Inflammatory macrophage (primary cell): ENCODE measurements around the gene TYMS.
A peak's percentile ranks its signal among the peaks of the same experiment; 100 is the strongest.
"Not testable (repeated sequence)": the region's sequence is repeated elsewhere in the genome, so short reads cannot be mapped to it uniquely, and the experiment has no call there.

Experiments used
- DNase-seq, 2 donors: peaks; one replicate each; pipeline ENCODE4 v3.0.0-alpha.2; 2020 to 2022

TYMS gene

DNA sequence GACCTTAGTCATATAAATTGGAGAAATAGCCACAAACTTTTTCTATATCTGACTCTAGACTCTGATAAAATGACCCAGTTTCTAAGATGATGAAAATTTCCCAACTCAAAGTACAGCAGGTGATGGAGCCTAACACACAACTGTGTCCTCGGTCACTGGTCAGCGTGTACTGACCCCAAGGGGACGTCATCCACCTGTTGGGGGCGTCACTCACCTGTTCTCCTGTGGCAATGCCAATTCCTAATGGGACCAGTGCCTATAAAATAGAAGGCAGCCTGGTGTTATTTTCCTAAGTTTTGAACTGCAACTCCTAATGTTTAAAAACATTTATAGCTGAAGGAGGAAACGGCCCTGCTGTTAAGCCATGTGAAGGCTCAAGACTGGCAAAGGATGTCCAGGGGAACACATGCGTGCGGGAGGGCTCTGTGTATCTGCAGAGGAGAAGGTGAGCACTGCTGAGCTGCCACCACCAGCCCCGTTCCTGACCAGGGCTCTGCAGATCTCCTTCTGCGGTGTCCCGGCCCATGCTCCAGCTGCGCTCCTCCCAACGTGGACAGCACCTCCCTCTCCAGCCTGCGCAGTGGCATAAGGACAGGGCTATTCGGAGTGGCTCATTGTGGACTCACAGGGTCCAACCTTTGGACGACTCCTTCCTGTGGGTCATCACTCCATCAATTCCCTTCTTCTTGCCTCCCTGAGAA, 21.2 kb downstream of the TYMS start:
- DNase-seq, result no peak

DNA sequence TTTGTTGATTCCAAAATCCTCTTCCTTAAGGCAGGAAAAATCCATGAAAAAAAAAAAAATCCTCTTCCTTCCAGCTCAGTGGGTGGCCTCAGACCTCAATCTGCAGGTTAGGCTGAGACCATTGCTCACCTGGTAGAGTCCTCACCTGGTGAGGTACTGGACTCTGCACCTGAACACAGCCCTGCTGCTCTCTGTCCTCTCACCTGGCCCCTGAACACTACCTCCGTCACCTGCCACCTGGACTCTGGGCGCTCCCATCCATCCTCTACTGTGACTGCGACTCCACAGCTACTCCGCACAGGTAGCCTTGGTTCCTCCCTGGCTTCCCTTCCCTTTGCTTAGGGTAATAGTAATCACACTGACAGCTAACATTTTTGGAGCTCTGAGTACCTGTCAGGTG, 22.1 kb downstream of the TYMS start:
- DNase-seq, result no peak

DNA sequence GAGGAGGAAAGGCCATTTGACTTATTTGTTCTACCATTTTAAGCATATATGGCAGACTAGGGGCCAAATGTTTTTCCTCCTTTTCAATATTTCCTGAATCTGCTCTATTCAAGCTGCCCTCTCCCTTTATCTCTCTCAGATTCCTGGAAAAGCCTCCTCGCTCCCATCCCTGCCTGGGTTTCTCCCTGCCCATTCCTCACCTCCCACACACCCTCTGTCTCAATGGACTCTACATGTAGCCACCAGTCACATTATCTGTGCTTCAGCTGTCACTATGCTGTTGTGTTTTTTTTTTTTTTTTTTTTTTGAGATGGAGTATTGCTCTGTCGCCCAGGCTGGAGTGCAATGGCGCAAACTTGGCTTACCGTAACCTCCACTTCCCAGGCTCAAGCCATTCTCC, 22.9 kb downstream of the TYMS start:
- no peak for DNase-seq

DNA sequence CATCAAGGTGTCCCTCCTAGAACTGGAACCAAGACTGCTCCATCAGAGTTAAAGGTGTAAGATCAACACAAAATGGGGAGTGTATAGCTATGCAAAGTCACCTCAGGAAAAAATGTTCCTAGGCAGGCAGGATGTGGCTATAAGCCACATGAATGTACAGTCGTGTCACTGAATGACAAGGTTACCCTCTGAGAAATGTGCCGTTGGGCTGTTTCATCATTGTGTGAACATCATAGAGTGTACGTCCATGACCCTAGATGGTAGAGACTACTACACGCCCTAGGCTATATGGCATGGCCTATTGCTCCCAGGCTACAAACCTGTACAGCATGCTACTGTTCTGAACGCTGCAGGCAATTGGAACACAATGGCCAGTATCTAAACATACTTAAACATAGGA, 24.5 kb downstream of the TYMS start:
- DNase-seq, result no peak

DNA sequence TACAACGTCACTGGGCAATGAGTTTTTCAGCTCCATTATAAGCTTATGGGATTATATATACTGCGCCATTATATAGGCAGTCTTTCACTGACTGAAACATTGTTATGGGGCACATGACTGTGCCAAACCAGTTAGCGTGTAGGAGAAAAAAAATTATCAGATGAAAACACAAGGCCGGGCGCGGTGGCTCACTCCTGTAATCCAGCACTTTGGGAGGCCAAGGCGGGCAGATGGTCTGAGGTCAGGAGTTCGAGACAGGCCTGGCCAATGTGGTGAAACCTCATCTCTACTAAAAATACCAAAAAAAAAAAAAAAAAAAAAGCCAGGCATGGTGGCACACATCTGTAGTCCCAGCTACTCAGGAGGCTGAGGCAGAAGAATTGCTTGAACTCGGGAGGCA, 25.0 kb downstream of the TYMS start:
- DNase-seq, result not testable (repeated sequence)

DNA sequence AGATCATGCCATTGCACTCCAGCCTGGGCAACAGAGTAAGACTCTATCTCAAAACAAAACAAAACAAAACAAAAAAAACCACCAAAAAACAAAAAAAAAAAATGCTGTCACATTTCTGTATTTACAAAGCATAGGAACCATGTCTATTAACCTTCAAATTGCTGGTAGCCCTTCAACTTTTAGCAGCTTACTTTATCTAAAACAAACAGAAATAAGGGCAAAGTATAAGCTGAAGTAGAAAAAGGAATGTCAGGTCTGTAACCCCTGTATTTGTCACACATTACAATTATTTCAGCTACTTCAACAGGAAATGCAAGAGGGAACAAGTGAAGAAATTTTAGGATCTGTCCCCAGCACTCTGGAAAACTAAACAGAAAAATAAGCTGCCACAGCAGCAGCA, 25.4 kb downstream of the TYMS start:
- no peak for DNase-seq

DNA sequence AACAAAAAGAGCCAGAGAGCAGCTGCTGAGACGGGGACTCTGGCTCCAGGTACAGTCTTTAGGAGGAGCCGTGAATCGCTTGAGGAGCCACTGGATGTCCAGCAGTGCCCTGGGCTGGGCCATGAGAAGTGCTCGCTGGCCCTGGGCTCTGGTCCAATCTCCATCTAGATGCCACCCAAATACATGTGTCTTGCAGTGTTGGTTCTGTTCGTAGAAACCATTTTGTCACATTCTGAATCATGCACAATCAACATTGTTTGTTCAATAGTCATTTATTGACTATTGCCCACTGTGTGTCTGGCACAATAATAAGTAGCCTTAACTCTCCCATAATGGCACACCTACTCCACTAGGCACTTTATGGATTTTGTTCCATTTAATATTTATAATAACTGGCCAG, 26.1 kb downstream of the TYMS start:
- DNase-seq, result no peak

DNA sequence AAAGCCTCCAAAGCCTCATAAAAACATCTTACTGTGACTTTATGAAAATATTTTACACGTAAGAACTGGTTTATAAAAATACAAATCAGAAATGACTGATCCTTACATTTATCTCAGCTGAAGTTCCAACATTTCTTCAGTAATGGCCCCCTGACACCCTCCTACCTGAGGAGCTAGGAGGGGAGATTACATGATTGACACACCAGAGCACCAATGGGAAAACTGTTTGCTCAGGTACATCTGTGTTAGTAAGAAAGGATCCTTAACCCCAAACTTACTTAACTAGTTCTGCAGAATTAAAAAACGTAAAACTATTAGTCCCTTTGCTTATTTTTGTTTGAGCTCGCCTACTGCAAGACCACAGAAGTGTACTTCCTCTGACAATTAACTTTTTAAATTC, 28.0 kb downstream of the TYMS start:
- DNase-seq, result no peak

DNA sequence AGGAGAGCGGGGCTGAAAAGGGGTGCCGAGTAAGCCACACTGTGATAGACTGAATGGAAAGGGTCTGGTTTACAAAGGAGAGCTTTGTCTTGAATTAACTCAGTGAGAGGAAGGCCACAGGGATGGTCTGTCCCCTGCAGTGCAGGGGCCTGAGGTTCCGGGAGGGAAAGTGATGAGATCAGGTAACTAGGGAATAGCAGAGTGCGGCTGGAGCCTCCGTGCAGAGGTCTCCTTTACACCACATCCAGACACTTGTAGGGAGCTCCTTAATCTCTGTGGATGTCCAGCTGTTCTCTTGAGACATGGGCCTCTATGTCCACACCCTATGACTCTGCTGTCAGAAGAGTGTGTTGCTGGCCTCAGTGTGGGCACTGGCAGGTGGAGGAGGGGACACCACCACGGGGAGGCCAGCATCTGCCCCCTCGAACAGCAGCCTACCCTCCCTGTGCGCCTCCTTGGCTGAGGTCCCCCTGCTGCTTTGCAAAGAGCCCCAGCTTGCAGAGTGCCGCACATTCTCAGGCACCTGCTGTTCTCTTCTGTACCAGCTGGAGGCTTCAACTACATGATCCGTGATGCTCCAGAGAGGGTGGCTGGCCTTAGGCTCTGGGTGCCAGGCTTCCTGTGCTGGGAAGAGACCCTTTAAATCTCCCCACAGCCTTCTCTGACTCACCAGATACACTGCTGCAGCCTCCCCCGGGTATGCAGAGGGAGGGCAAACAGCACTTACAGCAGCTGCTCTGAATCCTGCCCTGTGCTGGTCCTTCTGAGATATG, 29.1 kb downstream of the TYMS start:
- no peak for DNase-seq

DNA sequence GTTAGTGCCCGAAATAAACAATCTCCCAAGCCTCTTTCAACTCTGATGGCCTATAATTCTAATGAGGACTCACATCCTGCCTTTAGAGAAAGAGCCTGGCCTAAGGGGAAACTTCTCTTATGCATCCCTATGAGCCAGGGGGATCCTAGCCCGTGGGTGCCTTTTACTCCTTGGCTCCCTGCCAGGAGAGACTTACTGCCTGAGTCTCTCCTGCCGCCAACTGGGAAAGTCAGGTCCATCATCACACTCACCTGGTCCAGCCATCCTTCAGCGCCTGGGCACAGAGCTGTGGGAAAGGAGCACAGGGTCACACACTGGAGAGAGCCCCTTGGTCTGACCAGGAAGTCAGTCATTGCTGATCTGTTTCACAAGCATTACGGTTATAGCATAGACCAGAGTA, 30.9 kb downstream of the TYMS start:
- no peak for DNase-seq

DNA sequence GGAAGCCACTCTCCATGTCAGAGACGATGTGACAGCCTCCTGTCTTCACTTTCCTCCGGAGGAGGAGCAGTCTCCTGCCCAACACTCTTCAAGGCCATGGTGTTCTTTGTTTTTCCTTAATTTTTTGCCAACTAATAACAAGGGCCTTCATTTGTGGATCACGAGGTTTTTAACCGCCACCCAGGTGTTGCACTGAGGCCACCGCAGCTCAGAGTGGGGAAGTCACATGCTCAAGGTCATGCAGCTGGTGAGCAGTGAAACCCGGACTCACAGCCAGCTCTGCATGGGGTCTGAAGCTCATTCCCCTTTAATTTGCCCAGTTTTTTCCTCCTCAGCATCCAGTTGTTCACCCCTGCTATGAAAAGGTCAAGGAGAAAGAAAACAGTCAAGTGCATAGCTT, 35.4 kb downstream of the TYMS start:
- DNase-seq, result no peak

DNA sequence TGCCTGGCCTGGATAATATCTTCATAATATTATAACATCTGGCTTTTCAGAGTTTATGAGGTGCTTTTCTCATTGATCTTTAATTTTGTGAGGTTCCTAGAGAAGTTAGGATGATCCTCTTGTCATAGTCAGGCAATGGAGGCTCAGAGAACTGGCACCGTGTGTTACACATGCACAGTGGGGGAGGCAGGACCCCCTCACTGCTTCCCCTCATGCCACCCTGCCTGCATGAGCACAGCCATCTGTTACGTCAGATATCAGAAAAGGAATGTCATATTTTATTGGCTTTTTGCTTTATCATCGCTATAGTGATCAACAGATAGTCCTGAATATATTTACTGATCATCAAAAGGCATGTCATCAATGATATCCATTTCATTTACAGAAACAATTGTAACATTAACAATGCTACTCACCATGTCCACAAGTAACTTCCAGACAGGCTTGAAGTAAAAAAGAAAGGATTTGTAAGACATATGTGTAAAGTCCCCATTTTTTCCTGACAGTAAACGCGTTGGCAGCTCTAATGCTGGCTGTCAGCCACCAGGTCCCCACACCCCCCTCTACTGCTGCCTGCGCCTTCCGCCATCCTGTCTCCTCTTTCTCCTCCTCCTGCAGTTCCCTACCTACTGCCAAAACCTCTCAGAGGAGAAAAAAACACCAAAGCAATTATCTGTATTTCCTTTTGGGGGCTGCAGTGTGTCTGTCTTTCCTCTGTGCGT, 36.2 kb downstream of the TYMS start:
- DNase-seq, result no peak

DNA sequence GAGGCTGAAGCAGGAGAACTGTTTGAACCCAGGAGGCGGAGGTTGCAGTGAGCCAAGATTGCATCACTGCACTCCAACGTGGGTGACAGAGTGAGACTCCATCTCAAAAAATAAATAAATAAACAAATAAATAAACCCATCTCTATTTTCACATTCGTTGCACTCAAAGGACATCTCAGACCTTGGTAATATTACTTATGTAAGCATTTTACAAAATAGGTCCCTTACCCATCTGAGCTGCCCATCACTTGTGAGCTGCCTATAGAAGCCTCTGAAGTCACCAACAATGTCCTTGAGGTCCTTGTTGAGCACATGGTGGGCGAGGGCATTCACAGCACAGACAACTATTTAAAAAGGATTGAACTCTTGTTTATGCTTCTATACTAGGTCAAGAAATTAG, 39.6 kb downstream of the TYMS start:
- no peak for DNase-seq

DNA sequence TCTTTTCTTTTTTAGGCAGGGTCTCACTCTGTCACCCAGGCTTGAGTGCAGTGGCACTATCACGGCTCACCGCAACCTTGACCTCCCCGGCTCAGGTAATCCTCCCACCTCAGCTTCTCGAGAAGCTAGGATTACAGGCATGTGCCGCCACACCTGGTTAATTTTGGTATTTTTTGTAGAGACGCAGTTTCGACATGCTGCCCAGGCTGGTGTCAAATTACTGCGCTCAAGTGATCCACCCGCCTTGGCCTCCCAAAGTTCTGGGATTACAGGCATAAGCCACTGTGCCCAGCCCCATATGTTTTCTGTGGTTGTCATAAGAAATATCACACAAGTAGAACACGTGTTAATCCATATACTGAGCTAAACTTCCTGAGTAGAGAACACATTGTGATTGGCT, 40.3 kb downstream of the TYMS start:
- no peak for DNase-seq

DNA sequence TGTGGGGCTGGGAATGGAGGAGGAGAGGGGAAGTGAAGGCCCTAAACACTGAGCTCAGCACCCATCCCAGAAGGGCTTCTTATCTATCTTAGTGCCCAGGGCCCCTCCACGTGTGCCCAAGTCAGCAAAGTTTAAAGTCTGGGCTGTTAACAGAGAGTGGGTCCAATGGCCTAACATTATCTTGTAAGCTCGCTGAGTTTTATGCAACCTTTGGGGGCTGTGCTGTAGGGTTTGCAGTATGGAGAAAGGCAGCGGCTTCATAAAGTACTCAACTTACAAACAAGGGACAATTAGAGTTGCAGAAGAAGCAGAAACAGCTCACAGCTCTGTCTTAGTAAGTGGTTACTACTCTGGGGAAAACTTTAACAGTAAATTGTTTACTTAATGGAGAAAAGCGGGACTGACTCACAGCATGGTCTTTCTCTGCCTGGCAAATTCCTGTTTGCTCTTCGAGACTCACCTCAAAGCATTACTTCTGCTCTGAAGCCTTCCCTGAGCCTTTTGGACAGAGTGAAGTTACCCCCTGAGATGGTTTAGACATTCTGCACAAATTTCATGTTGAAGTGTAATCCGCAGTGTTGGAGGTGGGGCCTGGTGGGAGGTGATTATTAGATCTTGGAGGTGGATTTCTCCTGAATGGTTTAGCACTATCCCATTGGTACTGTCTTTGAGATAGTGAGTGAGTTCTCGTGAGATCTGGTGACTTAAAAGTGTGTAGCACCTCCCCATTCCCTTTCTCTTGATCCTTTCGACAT, 45.9 kb downstream of the TYMS start:
- DNase-seq, result no peak

DNA sequence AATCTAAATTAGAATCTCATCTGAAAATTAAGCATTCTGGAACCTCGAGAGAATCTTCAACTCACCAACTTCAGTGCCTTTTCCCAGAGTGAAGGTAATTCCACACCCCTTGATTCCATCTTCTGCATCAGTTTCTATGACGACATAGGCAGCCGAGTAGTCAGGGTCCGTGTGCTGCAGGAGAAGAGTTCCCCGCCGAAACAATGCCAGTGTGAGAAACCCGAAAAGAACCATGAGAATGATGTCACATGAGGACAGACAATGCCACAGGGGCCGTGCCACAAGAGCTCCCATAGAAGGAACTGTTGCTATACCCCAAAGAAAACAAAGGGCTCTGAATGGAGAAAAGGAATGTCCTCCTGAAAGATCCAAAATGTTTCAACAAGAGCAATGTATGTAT, 49.0 kb downstream of the TYMS start:
- DNase-seq, result no peak

DNA sequence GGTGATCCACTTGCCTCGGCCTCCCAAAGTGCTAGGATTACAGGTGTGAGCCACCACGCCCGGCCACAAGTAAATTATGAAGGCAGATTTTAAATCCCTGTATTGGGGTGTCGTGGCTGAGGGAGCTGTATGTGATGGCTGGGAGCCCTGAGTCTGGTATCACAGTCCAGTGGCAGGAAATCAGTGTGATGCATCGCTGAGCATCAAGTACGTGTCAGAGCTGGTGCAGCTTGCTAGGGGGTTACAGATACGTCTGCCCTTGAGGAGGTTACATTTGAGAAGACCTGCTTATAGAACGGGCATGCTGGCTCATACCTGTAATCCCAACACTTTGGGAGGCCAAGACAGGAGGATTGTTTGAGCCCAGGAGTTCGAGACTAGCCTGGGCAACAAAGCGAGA, 50.6 kb downstream of the TYMS start:
- no peak for DNase-seq

DNA sequence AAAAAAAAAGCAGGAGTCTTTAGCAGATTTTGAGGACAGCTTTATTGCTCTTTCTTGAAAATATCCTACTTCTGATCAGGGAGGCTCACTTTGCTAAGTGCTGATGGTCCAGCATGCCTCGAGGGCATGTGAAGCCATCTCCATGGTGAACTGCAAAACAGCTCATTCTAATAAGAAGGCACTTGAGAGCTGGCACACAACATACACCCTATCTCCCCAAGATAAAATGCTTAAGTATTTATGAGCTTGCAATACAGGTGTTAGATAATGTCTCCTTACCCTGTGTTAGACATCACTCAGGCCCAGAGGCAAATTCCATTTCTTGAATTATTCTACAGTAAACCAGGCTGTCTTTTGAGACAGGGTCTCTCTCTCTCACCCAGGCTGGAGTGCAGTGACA, 52.3 kb downstream of the TYMS start:
- no peak for DNase-seq

DNA sequence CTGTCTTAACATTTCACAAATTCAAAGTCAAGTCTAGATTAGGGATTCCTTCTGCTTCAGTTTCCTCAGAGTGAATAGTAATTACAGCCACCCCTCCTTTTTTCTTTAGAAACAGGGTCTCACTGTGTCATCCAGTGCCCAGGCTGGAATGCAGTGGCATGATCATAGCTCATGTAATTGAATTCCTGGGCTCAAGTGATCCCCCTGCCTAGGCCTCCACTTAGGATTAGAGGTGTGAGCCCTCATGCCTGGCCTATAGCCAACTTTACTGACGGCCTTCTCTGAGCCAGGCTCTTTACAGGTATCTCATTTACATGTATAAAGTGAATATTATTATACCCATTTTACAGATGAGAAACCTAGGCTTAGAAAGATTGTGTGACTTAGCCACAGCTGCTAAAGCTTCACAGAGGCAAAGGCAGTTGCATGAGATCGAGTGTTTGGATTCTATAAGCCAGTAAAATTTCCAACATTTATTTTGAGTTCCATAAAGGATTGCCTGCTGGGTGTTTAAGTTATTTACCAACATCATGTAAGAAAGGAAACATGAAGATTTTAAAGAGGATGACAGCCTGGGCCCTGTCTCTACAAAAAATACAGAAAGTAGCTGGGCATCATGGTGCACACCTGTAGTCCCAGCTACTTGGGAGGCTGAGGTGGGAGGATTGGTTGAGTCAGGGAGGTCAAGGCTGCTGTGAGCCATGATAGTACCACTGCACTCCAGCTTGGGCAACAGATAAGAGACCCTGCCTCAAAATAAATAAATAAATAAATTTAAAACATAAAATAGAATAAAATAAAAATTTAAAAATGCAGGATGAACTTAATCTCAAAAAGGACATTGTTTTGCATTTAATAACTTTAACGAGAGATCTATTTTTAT, 53.2 kb downstream of the TYMS start:
- no peak for DNase-seq

DNA sequence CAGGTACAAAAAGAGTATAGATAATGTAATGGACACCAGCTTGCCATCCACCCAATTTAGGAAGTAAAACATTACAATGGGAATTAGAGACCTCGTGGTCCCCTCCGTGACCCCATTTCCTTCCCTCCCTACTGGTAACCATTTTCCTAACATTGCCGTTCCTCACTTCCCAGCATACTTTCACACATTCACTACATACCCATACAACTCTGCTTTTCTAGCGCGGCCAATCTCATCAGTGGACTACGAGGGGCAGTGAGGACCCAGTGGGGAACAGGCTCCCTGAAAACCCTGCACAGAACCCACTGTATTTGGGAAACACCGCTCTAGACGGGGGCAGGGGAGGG, 53.8 kb downstream of the TYMS start:
- peak; percentile 40 to 41 for DNase-seq

DNA sequence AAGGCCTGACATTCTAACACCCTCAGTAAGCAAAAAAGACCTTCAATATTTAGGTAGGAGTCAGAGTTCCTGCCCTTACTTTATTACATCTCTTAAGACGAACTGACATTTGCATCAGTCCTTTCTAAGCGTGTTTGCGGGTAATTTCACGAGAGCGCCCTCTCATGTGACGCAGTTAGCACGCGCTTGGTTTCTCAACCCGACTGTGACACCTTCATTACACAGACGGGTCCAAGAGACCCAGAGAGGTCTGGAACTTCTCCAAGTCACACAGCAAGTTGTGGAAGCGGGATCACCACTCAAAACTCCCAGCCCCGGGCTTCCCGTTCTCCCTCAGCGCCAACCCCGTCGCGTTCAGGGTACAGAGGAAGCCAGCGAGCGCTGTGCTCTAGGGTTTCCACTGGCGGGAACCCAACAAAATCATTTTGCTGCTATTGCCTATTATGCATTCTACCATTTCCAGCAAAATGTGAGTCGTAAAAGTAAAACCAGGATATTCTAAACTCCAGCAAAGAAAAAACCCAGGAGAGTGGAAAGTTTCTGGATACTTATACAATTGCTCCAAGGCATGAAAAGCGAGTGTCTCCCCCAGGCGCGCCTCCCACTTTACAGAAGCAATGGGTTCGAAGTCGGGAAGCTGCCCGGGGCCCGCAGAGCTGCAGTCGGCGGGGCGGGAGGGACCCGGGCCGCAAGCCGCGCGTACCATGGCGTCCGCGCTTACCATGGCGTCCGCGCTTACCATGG, 54.4 kb downstream of the TYMS start:
- peak; percentile 90 to 92 for DNase-seq
